ENCODE measurements around the gene SERGEF.

Gene SERGEF

GRCh38 chr11:17865765-17866428 is 146.9 kb downstream of the SERGEF start:
- no peak overlapping the region for H3K27ac ChIP-seq
- DNase-seq: no peak
- no peaks in the 10 kb centered on the region for H3K27me3 ChIP-seq (ENCODE audit: insufficient read depth, low read depth, severe bottlenecking)
- H3K9me3 ChIP-seq (ENCODE audit: severe bottlenecking): no peaks in the 10 kb centered on the region
- no peak for TF ChIP-seq CTCF (IDR thresholded peaks at IDR 0.05; ENCODE audit: low read depth, low read length)
- H3K4me3 ChIP-seq (ENCODE audit: low read depth, low read length): no peak overlapping the region
- no peaks in the 10 kb centered on the region; the same call in 1 of the 2 replicates for H3K36me3 ChIP-seq

- Histone ChIP-seq H3K27me3 (ENCODE audit: insufficient read depth, low read depth, severe bottlenecking) (no peaks in the 10 kb centered on the region), H3K27ac (no peak overlapping the region), H3K4me3 (ENCODE audit: low read depth, low read length) (no peak overlapping the region), H3K36me3 (no peaks in the 10 kb centered on the region; the same call in 1 of the 2 replicates), H3K9me3 (ENCODE audit: severe bottlenecking) (no peaks in the 10 kb centered on the region)
- DNase-seq: peak; percentile 19
- TF ChIP-seq CTCF (IDR thresholded peaks at IDR 0.05; ENCODE audit: low read depth, low read length): peak; percentile 68
Observed at GRCh38 chr11:17864478-17864941, 148.3 kb downstream of the SERGEF start.

- no peaks in the 10 kb centered on the region for H3K27me3 ChIP-seq (ENCODE audit: insufficient read depth, low read depth, severe bottlenecking)
- TF ChIP-seq CTCF (IDR thresholded peaks at IDR 0.05; ENCODE audit: low read depth, low read length): no peak
- H3K27ac ChIP-seq: no peak overlapping the region
- no peak for DNase-seq
- H3K4me3 ChIP-seq (ENCODE audit: low read depth, low read length): no peak overlapping the region
- H3K9me3 ChIP-seq (ENCODE audit: severe bottlenecking): no peaks in the 10 kb centered on the region
- H3K36me3 ChIP-seq: 0 out of 2 replicates have a peak, but pooled peaks cover 3% of the 10 kb centered on the region
Observed at GRCh38 chr11:17861036-17861755, 151.7 kb downstream of the SERGEF start.

- Histone ChIP-seq H3K27ac (no peak overlapping the region), H3K36me3 (peaks cover 3% of the 10 kb centered on the region; the same call in 1 of the 2 replicates), H3K9me3 (ENCODE audit: severe bottlenecking) (no peaks in the 10 kb centered on the region), H3K27me3 (ENCODE audit: insufficient read depth, low read depth, severe bottlenecking) (no peaks in the 10 kb centered on the region), H3K4me3 (ENCODE audit: low read depth, low read length) (no peak overlapping the region)
- no peak for DNase-seq
- no peak for TF ChIP-seq CTCF (IDR thresholded peaks at IDR 0.05; ENCODE audit: low read depth, low read length)
Observed at GRCh38 chr11:17859552-17859951, 153.3 kb downstream of the SERGEF start.

- Histone ChIP-seq H3K27me3 (ENCODE audit: insufficient read depth, low read depth, severe bottlenecking) (no peaks in the 10 kb centered on the region), H3K9me3 (ENCODE audit: severe bottlenecking) (no peaks in the 10 kb centered on the region), H3K4me3 (ENCODE audit: low read depth, low read length) (no peak overlapping the region), H3K36me3 (peaks cover 3% of the 10 kb centered on the region; the same call in 1 of the 2 replicates), H3K27ac (no peak overlapping the region)
- no peak for DNase-seq
- no peak for TF ChIP-seq CTCF (IDR thresholded peaks at IDR 0.05; ENCODE audit: low read depth, low read length)
Observed at GRCh38 chr11:17855531-17856290, 157.1 kb downstream of the SERGEF start.

All from WERI-Rb-1 (cell line).